HG03378 (cell line): ENCODE results near the gene PRKAR2B.
"Not testable (repeated sequence)": the region's sequence is repeated elsewhere in the genome, so short reads cannot be mapped to it uniquely, and the experiment has no call there.

ENCODE experiments used
- ATAC-seq: cut with Tn5 transposase; IDR thresholded peaks from one replicate; pipeline ENCODE4 v1.9.1; 2021; ENCODE audit warnings: mild to moderate bottlenecking, moderate library complexity; ENCODE audit not compliant: unreplicated experiment

Gene PRKAR2B

GRCh38 chr7:107076781-107077698 lies 32.5 kb downstream of the PRKAR2B start:
- ATAC-seq: no peak

GRCh38 chr7:107077699-107078516 lies 33.4 kb downstream of the PRKAR2B start:
- no peak for ATAC-seq

GRCh38 chr7:107078517-107078966 lies 34.0 kb downstream of the PRKAR2B start:
- ATAC-seq: no peak

GRCh38 chr7:107079212-107079940 lies 34.9 kb downstream of the PRKAR2B start:
- no peak for ATAC-seq

GRCh38 chr7:107080099-107080505 lies 35.6 kb downstream of the PRKAR2B start:
- ATAC-seq: no peak

- ATAC-seq: no peak
These were observed 36.0 kb downstream of the PRKAR2B start for GRCh38 chr7:107080533-107080932.

- no peak for ATAC-seq
These were observed 40.7 kb downstream of the PRKAR2B start for GRCh38 chr7:107085180-107085579.

- ATAC-seq: no peak
These were observed 45.1 kb downstream of the PRKAR2B start for GRCh38 chr7:107089627-107090026.

GRCh38 chr7:107090457-107090856 lies 46.0 kb downstream of the PRKAR2B start:
- ATAC-seq: no peak

- ATAC-seq: no peak
These were observed 46.8 kb downstream of the PRKAR2B start for GRCh38 chr7:107091306-107091705.

- ATAC-seq: not testable (repeated sequence)
These were observed 49.2 kb downstream of the PRKAR2B start for GRCh38 chr7:107093671-107094070.

GRCh38 chr7:107099154-107099553 lies 54.6 kb downstream of the PRKAR2B start:
- not testable (repeated sequence) for ATAC-seq

- ATAC-seq: no peak
These were observed 56.3 kb downstream of the PRKAR2B start for GRCh38 chr7:107100824-107101223.

- ATAC-seq: peak; percentile 46
These were observed 58.9 kb downstream of the PRKAR2B start for GRCh38 chr7:107103369-107103768.

- ATAC-seq: no peak
These were observed 60.3 kb downstream of the PRKAR2B start for GRCh38 chr7:107104801-107105200.

GRCh38 chr7:107105591-107106245 lies 61.2 kb downstream of the PRKAR2B start:
- ATAC-seq: no peak

- ATAC-seq: no peak
These were observed 64.4 kb downstream of the PRKAR2B start for GRCh38 chr7:107108793-107109371.

GRCh38 chr7:107109955-107110354 lies 65.5 kb downstream of the PRKAR2B start:
- ATAC-seq: no peak

- ATAC-seq: no peak
These were observed 66.7 kb downstream of the PRKAR2B start for GRCh38 chr7:107111196-107111595.

GRCh38 chr7:107113866-107114265 lies 69.4 kb downstream of the PRKAR2B start:
- ATAC-seq: no peak
